ENCODE results near the gene SH2B2.

GRCh38 chr7:102320601-102321350 lies 34.1 kb downstream of the SH2B2 start:
- TF ChIP-seq, protein P1, sequence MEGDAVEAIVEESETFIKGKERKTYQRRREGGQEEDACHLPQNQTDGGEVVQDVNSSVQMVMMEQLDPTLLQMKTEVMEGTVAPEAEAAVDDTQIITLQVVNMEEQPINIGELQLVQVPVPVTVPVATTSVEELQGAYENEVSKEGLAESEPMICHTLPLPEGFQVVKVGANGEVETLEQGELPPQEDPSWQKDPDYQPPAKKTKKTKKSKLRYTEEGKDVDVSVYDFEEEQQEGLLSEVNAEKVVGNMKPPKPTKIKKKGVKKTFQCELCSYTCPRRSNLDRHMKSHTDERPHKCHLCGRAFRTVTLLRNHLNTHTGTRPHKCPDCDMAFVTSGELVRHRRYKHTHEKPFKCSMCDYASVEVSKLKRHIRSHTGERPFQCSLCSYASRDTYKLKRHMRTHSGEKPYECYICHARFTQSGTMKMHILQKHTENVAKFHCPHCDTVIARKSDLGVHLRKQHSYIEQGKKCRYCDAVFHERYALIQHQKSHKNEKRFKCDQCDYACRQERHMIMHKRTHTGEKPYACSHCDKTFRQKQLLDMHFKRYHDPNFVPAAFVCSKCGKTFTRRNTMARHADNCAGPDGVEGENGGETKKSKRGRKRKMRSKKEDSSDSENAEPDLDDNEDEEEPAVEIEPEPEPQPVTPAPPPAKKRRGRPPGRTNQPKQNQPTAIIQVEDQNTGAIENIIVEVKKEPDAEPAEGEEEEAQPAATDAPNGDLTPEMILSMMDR (IDR thresholded peaks at IDR 0.05): no peak
- TF ChIP-seq EP300 (IDR thresholded peaks at IDR 0.05): no peak

All from tibial nerve (tissue), 4 donors.